Keratinocyte (primary cell): ENCODE results near the gene SIDT2. TPM values are rescaled to one million over a fixed set of nuclear protein-coding genes. Genes with fewer than 3 reads are reported as not detected.

Experiments
- DNase-seq: peaks from one replicate; pipeline ENCODE4 v3.0.0-alpha.2; 2011; ENCODE audit warnings: low read depth, missing footprints, low spot score
- FAIRE-seq: peaks from 2 replicates; lab custom pipeline; 2011; peaks lifted over from hg19 to GRCh38; lab: Jason Lieb, UNC
- H2AFZ ChIP-seq: 2 replicates; pipeline ENCODE4 v1.6.0; 2012; ENCODE audit warnings: low read length, control low read depth, inconsistent platforms; ENCODE audit not compliant: control insufficient read depth
- H3K27ac ChIP-seq: 2 replicates; pipeline ENCODE4 v1.5.1; 2011; ENCODE audit warnings: low read length; ENCODE audit not compliant: control insufficient read depth, insufficient read depth
- H3K27me3 ChIP-seq: 3 replicates; pipeline ENCODE4 v1.6.0; 2011; ENCODE audit warnings: low read length; ENCODE audit not compliant: control insufficient read depth, insufficient read depth; ENCODE audit errors: extremely low read depth
- H3K36me3 ChIP-seq, 2 experiments: 2 replicates in 1 of 2; 3 replicates in 1 of 2; pipeline ENCODE4 v1.5.1; 2011; ENCODE audit warnings: low read length in 2 of 2, mild to moderate bottlenecking in 1 of 2; ENCODE audit not compliant: control insufficient read depth in 2 of 2, insufficient read depth in 2 of 2; ENCODE audit errors: extremely low read depth in 1 of 2
- H3K4me1 ChIP-seq: 3 replicates; pipeline ENCODE4 v1.5.1; 2011; ENCODE audit warnings: low read length; ENCODE audit not compliant: control insufficient read depth, insufficient read depth; ENCODE audit errors: extremely low read depth
- H3K4me2 ChIP-seq: 3 replicates; pipeline ENCODE4 v1.6.0; 2011; ENCODE audit warnings: low read depth, low read length; ENCODE audit not compliant: control insufficient read depth, insufficient read depth; ENCODE audit errors: extremely low read depth
- H3K4me3 ChIP-seq, 3 experiments: fragments of 200-600 bp in 1 of 3; sonication (generic) in 1 of 3; 2 replicates in 2 of 3; 3 replicates in 1 of 3; pipeline ENCODE4 v1.5.1; 2011 to 2016; ENCODE audit warnings: low read length in 3 of 3, mild to moderate bottlenecking in 3 of 3, control low read depth in 2 of 3, inconsistent platforms in 1 of 3, low read depth in 1 of 3, mixed read lengths in 1 of 3, mixed run types in 1 of 3, moderate library complexity in 1 of 3; ENCODE audit not compliant: control insufficient read depth in 2 of 3, insufficient read depth in 2 of 3; ENCODE audit errors: extremely low read depth in 1 of 3
- H3K79me2 ChIP-seq: 2 replicates; pipeline ENCODE4 v1.6.0; 2012; ENCODE audit warnings: low read length; ENCODE audit not compliant: control insufficient read depth, insufficient read depth
- H3K9ac ChIP-seq: 3 replicates; pipeline ENCODE4 v1.6.0; 2011; ENCODE audit warnings: low read length; ENCODE audit not compliant: control insufficient read depth, insufficient read depth; ENCODE audit errors: extremely low read depth
- H3K9me1 ChIP-seq: 3 replicates; pipeline ENCODE4 v1.6.0; 2011; ENCODE audit warnings: low read length; ENCODE audit not compliant: control insufficient read depth, insufficient read depth; ENCODE audit errors: extremely low read depth
- H3K9me3 ChIP-seq: 2 replicates; pipeline ENCODE4 v1.5.1; 2012; ENCODE audit warnings: low read depth, low read length; ENCODE audit not compliant: control insufficient read depth
- H4K20me1 ChIP-seq: 3 replicates; pipeline ENCODE4 v1.6.0; 2011; ENCODE audit warnings: low read length; ENCODE audit not compliant: control insufficient read depth, insufficient read depth; ENCODE audit errors: extremely low read depth
- CTCF ChIP-seq, 3 experiments: IDR thresholded peaks in 1 of 3; conservative IDR thresholded peaks in 1 of 3; optimal IDR thresholded peaks in 1 of 3; 2 replicates in 2 of 3; 3 replicates in 1 of 3; pipeline versions ENCODE3 to v1.5.1; 2011; ENCODE audit warnings: low read length in 3 of 3, mild to moderate bottlenecking in 3 of 3, moderate library complexity in 2 of 3, control low read depth in 1 of 3, inconsistent platforms in 1 of 3; ENCODE audit not compliant: insufficient read depth in 2 of 3; ENCODE audit errors: extremely low read depth in 1 of 3
- EZH2 ChIP-seq: IDR thresholded peaks from one replicate; pipeline ENCODE4 v1.6.1; 2012; ENCODE audit warnings: inconsistent platforms, mild to moderate bottlenecking, low read length, moderate library complexity
- dilution Hi-C: fragments of 300-500 bp; cut with MboI; formaldehyde crosslinking; loops from one replicate; pipeline ENCODE4 v1.7.0; 2020; ENCODE audit warnings: low sequenced_read_pairs; ENCODE audit not compliant: extremely low pct_ligation_motif_present
- polyA plus RNA-seq, 5 experiments: library from polyadenylated mRNA; depleted of rRNA in 3 of 5; stranded (reverse) in 3 of 5; stranded (forward) in 1 of 5; unstranded in 1 of 5; fragments of >200 nt; gene quantifications; 1 replicate in 1 of 5; 2 replicates in 3 of 5; 3 replicates in 1 of 5; pipeline versions ENCODE4 v1.2.1 to v1.2.3, GENCODE V29; 2011 to 2012; ENCODE audit warnings: missing spikeins in 2 of 5, low read depth in 1 of 5, low replicate concordance in 1 of 5

Gene SIDT2
- polyA plus RNA-seq, 1 donor (not counting 4 experiments of a cell fraction or from before 2014, with no cell fraction given) = 9.8 TPM

- H3K4me3 ChIP-seq = peak overlapping the region in 1 of 3 experiments; percentile 45
- DNase-seq = no peak
- no peaks in the 10 kb centered on the region for H3K9me3 ChIP-seq
- TF ChIP-seq CTCF (optimal IDR thresholded peaks at IDR 0.05 in 1 of 3, IDR thresholded peaks at IDR 0.05 in 1 of 3, conservative IDR thresholded peaks at IDR 0.05 in 1 of 3; ENCODE audit: extremely low read depth in 1 of 3, insufficient read depth in 2 of 3, low read length in 3 of 3) = no peak
- no peak for TF ChIP-seq EZH2
- H4K20me1 ChIP-seq = no peaks in the 10 kb centered on the region
- H3K36me3 ChIP-seq = peaks cover 0 to 3% of the 10 kb centered on the region in 2 experiments
- no peak overlapping the region for H3K9ac ChIP-seq
- H3K27ac ChIP-seq = no peak overlapping the region
- H3K4me2 ChIP-seq = peak overlapping the region; percentile 57
- H3K4me1 ChIP-seq = peaks cover 8% of the 10 kb centered on the region
- FAIRE-seq = no peak
- dilution Hi-C loops = no loop called here
- no peaks in the 10 kb centered on the region for H3K79me2 ChIP-seq
- H3K27me3 ChIP-seq = no peaks in the 10 kb centered on the region
- no peak overlapping the region for H2AFZ ChIP-seq
- no peaks in the 10 kb centered on the region for H3K9me1 ChIP-seq
Measured at GRCh38 chr11:117198613-117199012, 20.1 kb downstream of the SIDT2 start.

GRCh38 chr11:117199053-117199915 is 20.7 kb downstream of the SIDT2 start, which contains the start of gene TAGLN:
Gene TAGLN (plus strand): TSS chr11:117199370. CDS start chr11:117203014, 3,644 bp downstream.
- DNase-seq = no peak
- Histone ChIP-seq H3K79me2 (no peaks in the 10 kb centered on the region), H3K9me1 (no peaks in the 10 kb centered on the region), H3K9me3 (no peaks in the 10 kb centered on the region), H3K9ac (no peak within 1 kb of the TSS), H3K4me3 (peak within 1 kb of the TSS in 2 of 3 experiments; percentile 12 to 45), H3K4me2 (peak within 1 kb of the TSS; percentile 57), H4K20me1 (no peaks in the 10 kb centered on the region), H2AFZ (no peak within 1 kb of the TSS), H3K36me3 (peaks cover 0 to 3% of the 10 kb centered on the region in 2 experiments), H3K4me1 (peaks cover 8% of the 10 kb centered on the region), H3K27me3 (no peaks in the 10 kb centered on the region), H3K27ac (no peak within 1 kb of the TSS)
- no peak for FAIRE-seq
- dilution Hi-C loops = no loop called here
- no peak for TF ChIP-seq EZH2
- TF ChIP-seq CTCF (optimal IDR thresholded peaks at IDR 0.05 in 1 of 3, IDR thresholded peaks at IDR 0.05 in 1 of 3, conservative IDR thresholded peaks at IDR 0.05 in 1 of 3; ENCODE audit: extremely low read depth in 1 of 3, insufficient read depth in 2 of 3, low read length in 3 of 3) = no peak
